Activated B cell treated with CpG ODN at 0.5 μM for 24 hours (primary cell): ENCODE measurements around the gene CFD. TPM values are rescaled to one million over a fixed set of nuclear protein-coding genes. Genes with fewer than 3 reads are reported as not detected.
"Not testable (repeated sequence)": the region's sequence is repeated elsewhere in the genome, so short reads cannot be mapped to it uniquely, and the experiment has no call there.

ENCODE experiments used
- ATAC-seq: fragments of 200-7000 bp; cut with Tn5 transposase; one replicate; pipeline ENCODE4 v1.10.0; 2021; ENCODE audit warnings: low read depth, mild to moderate bottlenecking, moderate library complexity
- CTCF ChIA-PET: fragments of 350-600 bp; sonication (Branson Sonifier 250); formaldehyde crosslinking; loops from one replicate; lab custom pipeline; 2021; ENCODE audit warnings: antibody characterized with exemption; lab: Charles Lee
- POLR2A ChIA-PET: fragments of 350-600 bp; sonication (Branson Sonifier 250); formaldehyde crosslinking; loops from one replicate; lab custom pipeline; 2021; ENCODE audit warnings: antibody characterized with exemption; lab: Charles Lee
- DNase-seq: peaks from one replicate; pipeline ENCODE4 v3.0.0; 2022
- H3K27ac Mint-ChIP-seq: one replicate; pipeline ENCODE4 v1.8.0; 2020; ENCODE audit warnings: mixed read lengths
- H3K27me3 Mint-ChIP-seq: one replicate; pipeline ENCODE4 v1.8.0; 2021; ENCODE audit warnings: mixed read lengths
- H3K36me3 Mint-ChIP-seq: one replicate; pipeline ENCODE4 v1.8.0; 2021; ENCODE audit warnings: low read depth, mixed read lengths
- H3K4me1 Mint-ChIP-seq: one replicate; pipeline ENCODE4 v1.8.0; 2021; ENCODE audit warnings: mixed read lengths
- H3K4me3 Mint-ChIP-seq: one replicate; pipeline ENCODE4 v1.8.0; 2020; ENCODE audit warnings: mild to moderate bottlenecking, mixed read lengths
- H3K9me3 Mint-ChIP-seq: one replicate; pipeline ENCODE4 v1.8.0; 2020; ENCODE audit warnings: mixed read lengths
- intact Hi-C: fragments of 100-400 bp; cut with micrococcal nuclease; formaldehyde crosslinking; loops from one replicate; pipeline ENCODE4 v1.15.1; 2024
- total RNA-seq: library from RNA; stranded (reverse); gene quantifications from 2 replicates; pipeline ENCODE4 v1.2.3, GENCODE V29; 2022
- TF ChIP-seq, protein P1 (sequence below): fragments of 200-600 bp; IDR thresholded peaks from one replicate; pipeline ENCODE4 v1.8.0; 2022; ENCODE audit warnings: antibody characterized with exemption, mild to moderate bottlenecking

The CFD gene
- total RNA-seq, 1 donor from 2014 or later = not detected

DNA sequence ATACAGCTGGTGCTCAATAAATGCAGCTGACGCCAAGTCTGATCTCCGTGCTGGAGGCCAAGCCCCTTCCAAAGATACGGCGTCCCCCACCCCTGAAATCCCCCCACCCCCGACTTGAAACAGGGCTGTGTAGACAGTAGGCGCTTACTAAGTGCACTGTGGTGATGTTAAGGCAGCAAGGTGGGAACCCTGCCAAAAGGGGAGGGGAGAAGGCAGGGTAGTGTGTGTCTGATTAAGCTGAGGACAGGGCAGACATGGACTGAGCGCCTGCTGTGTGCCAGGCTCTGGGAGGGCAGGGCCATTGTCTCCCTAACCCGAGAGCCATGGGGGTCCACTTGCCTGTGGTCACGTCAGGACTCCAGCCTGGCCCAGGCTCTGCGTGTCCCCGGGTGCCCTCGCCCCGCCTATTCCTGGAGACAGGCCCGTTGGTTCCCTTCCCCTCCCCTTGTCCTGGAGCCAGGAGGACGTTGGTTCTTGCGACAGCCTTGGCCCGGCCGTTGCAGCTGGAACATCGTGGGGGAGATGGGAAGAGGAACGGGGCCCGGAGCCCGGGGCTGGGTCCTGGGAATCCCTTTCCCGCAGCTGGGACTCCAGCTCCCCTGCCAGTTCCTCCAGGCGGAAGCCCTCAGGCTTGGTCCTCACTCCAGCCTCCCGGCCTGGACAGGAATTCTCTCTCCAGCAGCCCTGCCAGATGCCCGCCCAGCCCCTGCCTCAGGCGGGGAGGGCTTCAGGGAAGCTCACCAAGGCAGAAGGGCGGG, 9.1 kb upstream of the CFD start:
- no peak overlapping the region for H3K4me3 Mint-ChIP-seq
- H3K9me3 Mint-ChIP-seq = no peaks in the 10 kb centered on the region
- ATAC-seq (no peak), DNase-seq (no peak)
- peaks cover 35% of the 10 kb centered on the region for H3K27me3 Mint-ChIP-seq
- ChIA-PET CTCF (no interaction called here), POLR2A (no interaction called here)
- no peak overlapping the region for H3K27ac Mint-ChIP-seq
- H3K36me3 Mint-ChIP-seq = no peaks in the 10 kb centered on the region
- intact Hi-C loops = no loop called here
- TF ChIP-seq, protein P1, sequence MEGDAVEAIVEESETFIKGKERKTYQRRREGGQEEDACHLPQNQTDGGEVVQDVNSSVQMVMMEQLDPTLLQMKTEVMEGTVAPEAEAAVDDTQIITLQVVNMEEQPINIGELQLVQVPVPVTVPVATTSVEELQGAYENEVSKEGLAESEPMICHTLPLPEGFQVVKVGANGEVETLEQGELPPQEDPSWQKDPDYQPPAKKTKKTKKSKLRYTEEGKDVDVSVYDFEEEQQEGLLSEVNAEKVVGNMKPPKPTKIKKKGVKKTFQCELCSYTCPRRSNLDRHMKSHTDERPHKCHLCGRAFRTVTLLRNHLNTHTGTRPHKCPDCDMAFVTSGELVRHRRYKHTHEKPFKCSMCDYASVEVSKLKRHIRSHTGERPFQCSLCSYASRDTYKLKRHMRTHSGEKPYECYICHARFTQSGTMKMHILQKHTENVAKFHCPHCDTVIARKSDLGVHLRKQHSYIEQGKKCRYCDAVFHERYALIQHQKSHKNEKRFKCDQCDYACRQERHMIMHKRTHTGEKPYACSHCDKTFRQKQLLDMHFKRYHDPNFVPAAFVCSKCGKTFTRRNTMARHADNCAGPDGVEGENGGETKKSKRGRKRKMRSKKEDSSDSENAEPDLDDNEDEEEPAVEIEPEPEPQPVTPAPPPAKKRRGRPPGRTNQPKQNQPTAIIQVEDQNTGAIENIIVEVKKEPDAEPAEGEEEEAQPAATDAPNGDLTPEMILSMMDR = no peak
- peaks cover 5% of the 10 kb centered on the region for H3K4me1 Mint-ChIP-seq

DNA sequence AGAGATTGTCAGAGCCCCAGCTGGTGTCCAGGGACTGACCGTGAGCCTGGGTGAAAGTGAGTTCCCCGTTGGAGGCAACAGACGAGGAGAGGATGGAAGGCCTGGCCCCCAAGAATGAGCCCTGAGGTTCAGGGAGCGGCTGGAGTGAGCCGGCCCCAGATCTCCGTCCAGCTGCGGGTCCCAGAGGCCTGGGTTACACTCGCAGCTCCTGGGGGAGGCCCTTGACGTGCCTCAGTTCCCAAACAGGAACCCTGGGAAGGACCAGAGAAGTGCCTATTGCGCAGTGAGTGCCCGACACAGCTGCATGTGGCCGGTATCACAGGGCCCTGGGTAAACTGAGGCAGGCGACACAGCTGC, 8.5 kb upstream of the CFD start:
- H3K4me1 Mint-ChIP-seq = no peaks in the 10 kb centered on the region
- no peaks in the 10 kb centered on the region for H3K36me3 Mint-ChIP-seq
- POLR2A ChIA-PET = no interaction called here
- intact Hi-C loops = no loop called here
- no peak for ATAC-seq
- H3K4me3 Mint-ChIP-seq = no peak overlapping the region
- H3K9me3 Mint-ChIP-seq = no peaks in the 10 kb centered on the region
- TF ChIP-seq, protein P1 = no peak
- no peak overlapping the region for H3K27ac Mint-ChIP-seq
- DNase-seq = no peak
- H3K27me3 Mint-ChIP-seq = peaks cover 31% of the 10 kb centered on the region
- CTCF ChIA-PET = no interaction called here

DNA sequence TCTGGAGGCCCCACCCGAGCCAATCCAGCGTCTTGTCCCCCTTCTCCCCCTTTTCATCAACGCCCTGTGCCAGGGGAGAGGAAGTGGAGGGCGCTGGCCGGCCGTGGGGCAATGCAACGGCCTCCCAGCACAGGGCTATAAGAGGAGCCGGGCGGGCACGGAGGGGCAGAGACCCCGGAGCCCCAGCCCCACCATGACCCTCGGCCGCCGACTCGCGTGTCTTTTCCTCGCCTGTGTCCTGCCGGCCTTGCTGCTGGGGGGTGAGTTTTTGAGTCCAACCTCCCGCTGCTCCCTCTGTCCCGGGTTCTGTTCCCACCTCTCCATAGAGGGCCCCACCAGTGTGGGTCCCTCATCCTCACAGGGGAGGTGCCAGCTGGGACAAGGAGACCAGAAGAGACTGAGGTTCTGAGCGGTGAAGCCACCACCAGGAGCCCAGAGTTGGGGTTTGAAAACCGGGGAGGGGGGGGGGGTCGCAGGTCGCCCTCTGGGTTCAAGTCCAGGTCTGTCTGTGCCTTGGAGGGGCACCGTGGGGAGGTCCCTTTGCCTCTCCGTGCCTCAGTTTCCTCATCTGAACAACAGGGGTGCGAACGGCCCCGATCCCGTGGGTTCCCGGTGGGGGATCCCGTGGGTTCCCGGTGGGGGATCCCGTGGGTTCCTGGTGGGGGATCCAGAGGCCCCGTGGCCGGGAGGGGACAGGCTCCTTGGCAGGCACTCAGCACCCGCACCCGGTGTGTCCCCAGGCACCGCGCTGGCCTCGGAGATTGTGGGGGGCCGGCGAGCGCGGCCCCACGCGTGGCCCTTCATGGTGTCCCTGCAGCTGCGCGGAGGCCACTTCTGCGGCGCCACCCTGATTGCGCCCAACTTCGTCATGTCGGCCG, 7.1 kb upstream of the CFD start, which contains the start of gene ELANE:
TSS of gene ELANE (plus strand) at position 168 of the 878 bp plus-strand sequence. CDS start at position 194, 26 bp downstream.
- ChIA-PET CTCF (no interaction called here), POLR2A (interaction anchor here (0.6 kb wide), 1 partner anchor 66 kb away, joined by 3 read pairs; no protein-coding TSS in a partner anchor)
- Mint-ChIP-seq H3K27me3 (peaks cover 21% of the 10 kb centered on the region), H3K27ac (no peak within 1 kb of the TSS), H3K9me3 (no peaks in the 10 kb centered on the region), H3K36me3 (no peaks in the 10 kb centered on the region), H3K4me3 (no peak within 1 kb of the TSS), H3K4me1 (peaks cover 2% of the 10 kb centered on the region)
- DNase-seq (no peak), ATAC-seq (no peak)
- intact Hi-C loops = no loop called here
- TF ChIP-seq, protein P1 = no peak

DNA sequence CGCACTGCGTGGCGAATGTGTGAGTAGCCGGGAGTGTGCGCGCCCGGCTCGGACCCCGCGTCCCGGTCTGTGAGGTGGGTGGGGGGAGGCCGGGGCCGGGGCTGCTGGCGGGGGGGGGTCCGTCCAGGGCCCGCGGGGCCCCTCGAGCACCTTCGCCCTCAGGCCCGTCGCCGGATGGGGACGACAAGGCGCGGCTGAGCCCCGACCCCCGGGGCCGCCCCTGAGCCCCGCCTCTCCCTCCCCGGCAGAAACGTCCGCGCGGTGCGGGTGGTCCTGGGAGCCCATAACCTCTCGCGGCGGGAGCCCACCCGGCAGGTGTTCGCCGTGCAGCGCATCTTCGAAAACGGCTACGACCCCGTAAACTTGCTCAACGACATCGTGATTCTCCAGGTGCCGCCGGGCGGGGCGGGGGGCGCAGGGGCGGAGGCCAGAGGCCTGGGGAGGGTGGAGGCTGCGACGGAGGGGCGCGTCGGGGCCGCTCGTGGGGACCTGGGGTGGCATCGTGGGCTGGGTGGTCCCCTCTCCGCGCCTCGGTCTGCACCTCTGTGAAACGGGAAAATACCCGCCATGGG, 6.4 kb upstream of the CFD start:
- TF ChIP-seq, protein P1 = no peak
- DNase-seq (no peak), ATAC-seq (no peak)
- intact Hi-C loops = no loop called here
- no peaks in the 10 kb centered on the region for H3K36me3 Mint-ChIP-seq
- H3K27me3 Mint-ChIP-seq = peaks cover 18% of the 10 kb centered on the region
- CTCF ChIA-PET = no interaction called here
- POLR2A ChIA-PET = no interaction called here
- peaks cover 4% of the 10 kb centered on the region for H3K4me1 Mint-ChIP-seq
- no peak overlapping the region for H3K4me3 Mint-ChIP-seq
- H3K9me3 Mint-ChIP-seq = no peaks in the 10 kb centered on the region
- no peak overlapping the region for H3K27ac Mint-ChIP-seq

DNA sequence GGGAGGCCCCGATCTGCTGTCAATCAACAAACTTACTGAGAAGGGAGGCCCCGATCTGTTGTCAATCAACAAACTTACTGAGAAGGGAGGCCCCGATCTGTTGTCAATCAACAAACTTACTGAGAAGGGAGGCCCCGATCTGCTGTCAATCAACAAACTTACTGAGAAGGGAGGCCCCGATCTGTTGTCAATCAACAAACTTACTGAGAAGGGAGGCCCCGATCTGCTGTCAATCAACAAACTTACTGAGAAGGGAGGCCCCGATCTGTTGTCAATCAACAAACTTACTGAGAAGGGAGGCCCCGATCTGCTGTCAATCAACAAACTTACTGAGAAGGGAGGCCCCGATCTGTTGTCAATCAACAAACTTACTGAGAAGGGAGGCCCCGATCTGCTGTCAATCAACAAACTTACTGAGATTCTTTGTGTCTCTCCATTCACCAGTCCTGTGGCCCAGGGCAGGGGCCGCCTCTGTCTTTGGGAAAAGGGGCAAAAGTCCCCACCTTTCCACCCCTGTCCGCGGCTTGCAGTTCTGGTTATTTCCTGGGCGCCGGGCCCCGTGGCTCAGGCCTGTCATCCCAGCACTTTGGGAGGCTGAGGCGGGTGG, 5.7 kb upstream of the CFD start:
- ChIA-PET POLR2A (interaction anchor here (0.6 kb wide), 1 partner anchor 641 kb away, joined by 3 read pairs; no protein-coding TSS in a partner anchor), CTCF (interaction anchor here (0.8 kb wide), 1 partner anchor 55 kb away, joined by 3 read pairs; no protein-coding TSS in a partner anchor)
- H3K9me3 Mint-ChIP-seq, H3K4me1 Mint-ChIP-seq, H3K4me3 Mint-ChIP-seq, DNase-seq, ATAC-seq, H3K27ac Mint-ChIP-seq, intact Hi-C loops, H3K36me3 Mint-ChIP-seq: not testable (repeated sequence)
- peaks cover 15% of the 10 kb centered on the region for H3K27me3 Mint-ChIP-seq
